Liver (tissue), 3 donors: ENCODE data around the gene CTAGE9.

Experiments
- FOXA1 ChIP-seq: IDR thresholded peaks from 2 replicates; pipeline ENCODE4 v1.6.1; 2016; ENCODE audit warnings: antibody characterized with exemption
- GABPA ChIP-seq, 2 donors: IDR thresholded peaks in 1 of 2; conservative IDR thresholded peaks in 1 of 2; 2 replicates each; pipeline ENCODE4 v1.6.1; 2016; ENCODE audit warnings: antibody characterized with exemption in 2 of 2, mild to moderate bottlenecking in 1 of 2, moderate library complexity in 1 of 2
- HNF4G ChIP-seq: IDR thresholded peaks from 2 replicates; pipeline ENCODE4 v1.6.1; 2016; ENCODE audit warnings: antibody characterized with exemption
- JUND ChIP-seq, 2 donors: IDR thresholded peaks; 2 replicates each; pipeline ENCODE4 v1.6.1; 2016; ENCODE audit warnings: antibody characterized with exemption in 2 of 2
- SP1 ChIP-seq: IDR thresholded peaks from 2 replicates; pipeline ENCODE4 v1.6.1; 2018; ENCODE audit warnings: antibody characterized with exemption, mild to moderate bottlenecking
- YY1 ChIP-seq: IDR thresholded peaks from 2 replicates; pipeline ENCODE4 v1.6.1; 2016; ENCODE audit warnings: antibody characterized with exemption, mild to moderate bottlenecking
- TF ChIP-seq, protein P1 (sequence below): IDR thresholded peaks from 2 replicates; pipeline ENCODE4 v1.6.1; 2016; ENCODE audit warnings: antibody characterized with exemption
- TF ChIP-seq, protein P2 (sequence below): fragments of 150-350 bp; IDR thresholded peaks from 2 replicates; pipeline ENCODE4 v1.5.1; 2017; ENCODE audit warnings: improper control_type of control experiment, low read depth, low read length; ENCODE audit not compliant: missing input control
- TF ChIP-seq, protein P3 (sequence below): IDR thresholded peaks from 2 replicates; pipeline ENCODE4 v1.6.1; 2016; ENCODE audit warnings: antibody characterized with exemption, mild to moderate bottlenecking
- donor health status: healthy.
- donor health status: healthy.

DNA sequence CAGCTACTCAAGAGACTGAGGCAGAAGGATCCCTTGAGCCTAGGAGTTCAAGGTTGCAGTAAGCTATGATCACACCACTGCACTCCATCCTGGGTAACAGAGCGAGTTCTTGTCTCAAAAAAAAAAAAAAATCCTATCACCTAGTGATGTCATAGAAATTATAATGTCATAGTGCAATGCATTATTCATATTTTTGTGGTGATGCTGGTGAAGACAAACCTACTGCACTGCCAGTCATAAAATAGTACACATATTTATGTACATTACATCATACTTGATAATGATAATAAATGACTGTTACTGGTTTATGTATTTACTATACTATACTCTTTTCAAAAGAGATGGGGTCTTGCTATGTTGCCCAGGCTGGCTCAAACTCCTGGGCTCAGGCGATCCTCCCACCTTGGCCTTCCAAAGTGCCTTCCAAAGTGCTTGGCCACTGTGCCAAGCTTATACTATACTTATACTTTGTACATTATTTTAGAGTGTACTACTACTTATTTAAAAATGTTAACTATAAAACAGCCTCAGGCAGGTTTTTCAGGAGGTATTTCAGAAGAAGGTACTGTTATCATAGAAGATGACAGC, 47.1 kb downstream of the CTAGE9 start:
- TF ChIP-seq, protein P1, sequence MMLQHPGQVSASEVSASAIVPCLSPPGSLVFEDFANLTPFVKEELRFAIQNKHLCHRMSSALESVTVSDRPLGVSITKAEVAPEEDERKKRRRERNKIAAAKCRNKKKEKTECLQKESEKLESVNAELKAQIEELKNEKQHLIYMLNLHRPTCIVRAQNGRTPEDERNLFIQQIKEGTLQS, result no peak
- TF ChIP-seq GABPA (IDR thresholded peaks at IDR 0.05 in 1 of 2, conservative IDR thresholded peaks at IDR 0.05 in 1 of 2) (no peak), SP1 (no peak), JUND (IDR thresholded peaks at IDR 0.05) (no peak), HNF4G (no peak), YY1 (no peak), FOXA1 (no peak)
- TF ChIP-seq, protein P2, sequence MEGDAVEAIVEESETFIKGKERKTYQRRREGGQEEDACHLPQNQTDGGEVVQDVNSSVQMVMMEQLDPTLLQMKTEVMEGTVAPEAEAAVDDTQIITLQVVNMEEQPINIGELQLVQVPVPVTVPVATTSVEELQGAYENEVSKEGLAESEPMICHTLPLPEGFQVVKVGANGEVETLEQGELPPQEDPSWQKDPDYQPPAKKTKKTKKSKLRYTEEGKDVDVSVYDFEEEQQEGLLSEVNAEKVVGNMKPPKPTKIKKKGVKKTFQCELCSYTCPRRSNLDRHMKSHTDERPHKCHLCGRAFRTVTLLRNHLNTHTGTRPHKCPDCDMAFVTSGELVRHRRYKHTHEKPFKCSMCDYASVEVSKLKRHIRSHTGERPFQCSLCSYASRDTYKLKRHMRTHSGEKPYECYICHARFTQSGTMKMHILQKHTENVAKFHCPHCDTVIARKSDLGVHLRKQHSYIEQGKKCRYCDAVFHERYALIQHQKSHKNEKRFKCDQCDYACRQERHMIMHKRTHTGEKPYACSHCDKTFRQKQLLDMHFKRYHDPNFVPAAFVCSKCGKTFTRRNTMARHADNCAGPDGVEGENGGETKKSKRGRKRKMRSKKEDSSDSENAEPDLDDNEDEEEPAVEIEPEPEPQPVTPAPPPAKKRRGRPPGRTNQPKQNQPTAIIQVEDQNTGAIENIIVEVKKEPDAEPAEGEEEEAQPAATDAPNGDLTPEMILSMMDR, result no peak
- TF ChIP-seq, protein P3, sequence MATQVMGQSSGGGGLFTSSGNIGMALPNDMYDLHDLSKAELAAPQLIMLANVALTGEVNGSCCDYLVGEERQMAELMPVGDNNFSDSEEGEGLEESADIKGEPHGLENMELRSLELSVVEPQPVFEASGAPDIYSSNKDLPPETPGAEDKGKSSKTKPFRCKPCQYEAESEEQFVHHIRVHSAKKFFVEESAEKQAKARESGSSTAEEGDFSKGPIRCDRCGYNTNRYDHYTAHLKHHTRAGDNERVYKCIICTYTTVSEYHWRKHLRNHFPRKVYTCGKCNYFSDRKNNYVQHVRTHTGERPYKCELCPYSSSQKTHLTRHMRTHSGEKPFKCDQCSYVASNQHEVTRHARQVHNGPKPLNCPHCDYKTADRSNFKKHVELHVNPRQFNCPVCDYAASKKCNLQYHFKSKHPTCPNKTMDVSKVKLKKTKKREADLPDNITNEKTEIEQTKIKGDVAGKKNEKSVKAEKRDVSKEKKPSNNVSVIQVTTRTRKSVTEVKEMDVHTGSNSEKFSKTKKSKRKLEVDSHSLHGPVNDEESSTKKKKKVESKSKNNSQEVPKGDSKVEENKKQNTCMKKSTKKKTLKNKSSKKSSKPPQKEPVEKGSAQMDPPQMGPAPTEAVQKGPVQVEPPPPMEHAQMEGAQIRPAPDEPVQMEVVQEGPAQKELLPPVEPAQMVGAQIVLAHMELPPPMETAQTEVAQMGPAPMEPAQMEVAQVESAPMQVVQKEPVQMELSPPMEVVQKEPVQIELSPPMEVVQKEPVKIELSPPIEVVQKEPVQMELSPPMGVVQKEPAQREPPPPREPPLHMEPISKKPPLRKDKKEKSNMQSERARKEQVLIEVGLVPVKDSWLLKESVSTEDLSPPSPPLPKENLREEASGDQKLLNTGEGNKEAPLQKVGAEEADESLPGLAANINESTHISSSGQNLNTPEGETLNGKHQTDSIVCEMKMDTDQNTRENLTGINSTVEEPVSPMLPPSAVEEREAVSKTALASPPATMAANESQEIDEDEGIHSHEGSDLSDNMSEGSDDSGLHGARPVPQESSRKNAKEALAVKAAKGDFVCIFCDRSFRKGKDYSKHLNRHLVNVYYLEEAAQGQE, result no peak
